Activated T-cell treated with anti-CD3 and anti-CD28 coated beads, Interleukin-2, amount 50 U/mL, for 1 hour (primary cell): ENCODE results near the gene CLCN4.

Experiments used
- DNase-seq: peaks from one replicate; pipeline ENCODE4 v3.0.0-alpha.2; 2020

Gene CLCN4

GRCh38 chrX:10199212-10199611, 42.4 kb downstream of the CLCN4 start:
- DNase-seq = no peak

- no peak for DNase-seq
Measured at GRCh38 chrX:10203617-10204016, 46.8 kb downstream of the CLCN4 start.

- no peak for DNase-seq
Measured at GRCh38 chrX:10206317-10206716, 49.5 kb downstream of the CLCN4 start.

GRCh38 chrX:10208281-10208856, 51.6 kb downstream of the CLCN4 start:
- DNase-seq = no peak

- no peak for DNase-seq
Measured at GRCh38 chrX:10208953-10209352, 52.2 kb downstream of the CLCN4 start.

- no peak for DNase-seq
Measured at GRCh38 chrX:10212395-10212794, 55.6 kb downstream of the CLCN4 start.

GRCh38 chrX:10213716-10214115, 56.9 kb downstream of the CLCN4 start:
- DNase-seq = no peak

GRCh38 chrX:10216208-10216607, 59.4 kb downstream of the CLCN4 start:
- DNase-seq = no peak

GRCh38 chrX:10217198-10217597, 60.4 kb downstream of the CLCN4 start:
- no peak for DNase-seq

GRCh38 chrX:10221651-10222050, 64.9 kb downstream of the CLCN4 start:
- DNase-seq = no peak

- no peak for DNase-seq
Measured at GRCh38 chrX:10223276-10223675, 66.5 kb downstream of the CLCN4 start.

GRCh38 chrX:10223781-10224180, 67.0 kb downstream of the CLCN4 start:
- DNase-seq = no peak

- DNase-seq = no peak
Measured at GRCh38 chrX:10230222-10230621, 73.4 kb downstream of the CLCN4 start.

- no peak for DNase-seq
Measured at GRCh38 chrX:10231461-10231860, 74.7 kb downstream of the CLCN4 start.

GRCh38 chrX:10233173-10233572, 76.4 kb downstream of the CLCN4 start:
- DNase-seq = no peak

- no peak for DNase-seq
Measured at GRCh38 chrX:10233696-10234095, 76.9 kb downstream of the CLCN4 start.

GRCh38 chrX:10235851-10236250, 79.1 kb downstream of the CLCN4 start:
- DNase-seq = no peak

- no peak for DNase-seq
Measured at GRCh38 chrX:10237241-10237640, 80.5 kb downstream of the CLCN4 start.

GRCh38 chrX:10239611-10240064, 82.9 kb downstream of the CLCN4 start:
- DNase-seq = no peak

- no peak for DNase-seq
Measured at GRCh38 chrX:10240918-10241317, 84.1 kb downstream of the CLCN4 start.

GRCh38 chrX:10242026-10242425, 85.3 kb downstream of the CLCN4 start:
- DNase-seq = no peak

- DNase-seq = no peak
Measured at GRCh38 chrX:10243106-10243505, 86.3 kb downstream of the CLCN4 start.

GRCh38 chrX:10244915-10245622, 88.3 kb downstream of the CLCN4 start:
- no peak for DNase-seq

- DNase-seq = no peak
Measured at GRCh38 chrX:10245886-10246285, 89.1 kb downstream of the CLCN4 start.

- no peak for DNase-seq
Measured at GRCh38 chrX:10246297-10246696, 89.5 kb downstream of the CLCN4 start.
